ENCODE results near the gene SEPTIN12.

DNA sequence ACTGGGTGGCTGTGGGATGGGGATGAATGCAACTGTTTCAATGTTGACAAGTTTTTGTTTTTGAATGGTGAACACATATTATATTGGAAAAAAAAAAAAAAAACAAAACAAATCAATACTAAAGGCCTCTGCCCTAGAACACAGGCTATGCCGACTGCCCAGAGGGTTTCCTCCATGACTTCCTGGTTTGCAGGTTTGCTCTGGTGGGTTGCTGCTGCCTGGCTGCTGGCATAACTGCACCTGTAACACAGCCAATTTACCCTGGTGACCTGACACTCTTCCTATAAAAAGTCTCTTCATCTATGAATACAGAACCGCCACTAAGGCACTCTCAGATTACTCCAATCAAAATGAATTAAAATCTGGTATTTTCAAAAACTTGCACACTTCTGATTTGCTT is 48.6 kb upstream of the SEPTIN12 start:
- TF ChIP-seq POLR2A (IDR thresholded peaks at IDR 0.05) = no peak
- TF ChIP-seq, protein P1, sequence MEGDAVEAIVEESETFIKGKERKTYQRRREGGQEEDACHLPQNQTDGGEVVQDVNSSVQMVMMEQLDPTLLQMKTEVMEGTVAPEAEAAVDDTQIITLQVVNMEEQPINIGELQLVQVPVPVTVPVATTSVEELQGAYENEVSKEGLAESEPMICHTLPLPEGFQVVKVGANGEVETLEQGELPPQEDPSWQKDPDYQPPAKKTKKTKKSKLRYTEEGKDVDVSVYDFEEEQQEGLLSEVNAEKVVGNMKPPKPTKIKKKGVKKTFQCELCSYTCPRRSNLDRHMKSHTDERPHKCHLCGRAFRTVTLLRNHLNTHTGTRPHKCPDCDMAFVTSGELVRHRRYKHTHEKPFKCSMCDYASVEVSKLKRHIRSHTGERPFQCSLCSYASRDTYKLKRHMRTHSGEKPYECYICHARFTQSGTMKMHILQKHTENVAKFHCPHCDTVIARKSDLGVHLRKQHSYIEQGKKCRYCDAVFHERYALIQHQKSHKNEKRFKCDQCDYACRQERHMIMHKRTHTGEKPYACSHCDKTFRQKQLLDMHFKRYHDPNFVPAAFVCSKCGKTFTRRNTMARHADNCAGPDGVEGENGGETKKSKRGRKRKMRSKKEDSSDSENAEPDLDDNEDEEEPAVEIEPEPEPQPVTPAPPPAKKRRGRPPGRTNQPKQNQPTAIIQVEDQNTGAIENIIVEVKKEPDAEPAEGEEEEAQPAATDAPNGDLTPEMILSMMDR (IDR thresholded peaks at IDR 0.05) = no peak
